HG03097 (cell line): ENCODE measurements around the gene ITGB5.
"Not testable (repeated sequence)": the region's sequence is repeated elsewhere in the genome, so short reads cannot be mapped to it uniquely, and the experiment has no call there.

Experiments used
- ATAC-seq: cut with Tn5 transposase; IDR thresholded peaks from one replicate; pipeline ENCODE4 v1.9.1; 2021; ENCODE audit not compliant: unreplicated experiment, low FRiP score

Gene ITGB5

DNA sequence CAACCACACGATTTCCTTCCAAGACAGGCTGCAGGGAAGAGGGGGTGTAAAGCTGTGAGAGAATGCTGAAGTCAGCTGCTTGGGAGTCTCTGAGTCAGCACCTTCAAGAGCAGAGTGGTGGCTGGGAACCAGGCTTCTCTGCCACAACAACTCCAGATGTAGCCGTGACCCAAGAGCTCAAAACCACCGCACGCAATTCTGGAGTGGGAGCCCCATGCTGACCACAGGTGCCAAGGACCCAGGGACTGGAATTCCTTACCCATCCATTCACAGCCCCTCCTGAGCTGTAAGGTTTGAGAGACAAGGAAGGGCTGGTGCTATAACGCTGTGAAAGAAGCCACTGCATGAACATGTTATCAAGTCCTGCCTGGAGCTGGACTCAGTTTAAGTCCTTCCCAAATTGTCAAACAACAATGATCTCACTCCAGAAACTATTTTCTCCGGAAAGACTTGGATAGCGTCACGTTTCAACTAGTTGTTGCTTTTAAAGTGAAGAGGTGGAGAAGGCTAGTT, 95.5 kb downstream of the ITGB5 start:
- ATAC-seq, result no peak

DNA sequence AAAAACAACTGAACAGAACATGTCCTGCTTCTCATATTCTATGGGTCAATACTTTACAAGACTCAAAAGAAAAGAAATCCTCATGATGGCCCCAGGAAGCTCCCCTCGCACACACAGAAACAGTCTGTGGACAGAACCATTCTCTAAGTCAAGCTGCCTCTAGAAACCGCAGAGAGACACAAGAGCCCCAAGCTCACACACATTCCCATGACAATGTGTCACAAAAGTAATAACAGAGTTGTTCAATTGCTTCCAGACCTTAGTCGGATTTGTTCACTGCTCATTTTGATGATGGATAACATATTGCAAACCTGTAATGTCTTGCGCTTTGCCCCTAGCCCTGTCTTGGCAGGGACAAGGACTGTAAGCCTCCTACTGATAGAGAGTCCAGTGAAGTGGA, 96.0 kb downstream of the ITGB5 start:
- no peak for ATAC-seq

DNA sequence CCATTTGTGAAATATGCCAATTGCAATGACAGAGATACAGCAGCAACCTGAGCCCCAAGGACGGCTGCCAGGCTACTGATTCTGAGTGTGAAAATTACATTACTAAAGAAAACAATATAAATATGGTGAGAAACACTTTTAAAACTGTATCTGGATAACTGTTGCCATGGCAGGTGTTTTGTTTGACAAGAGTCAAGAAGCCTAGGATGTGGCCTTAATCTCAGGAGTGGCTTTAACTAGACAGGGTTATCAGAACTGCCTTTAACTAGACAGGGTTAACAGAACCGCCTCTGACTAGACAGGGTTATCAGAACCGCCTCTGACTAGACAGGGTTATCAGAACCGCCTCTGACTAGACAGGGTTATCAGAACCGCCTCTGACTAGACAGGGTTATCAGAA, 98.1 kb downstream of the ITGB5 start:
- ATAC-seq, result not testable (repeated sequence)

DNA sequence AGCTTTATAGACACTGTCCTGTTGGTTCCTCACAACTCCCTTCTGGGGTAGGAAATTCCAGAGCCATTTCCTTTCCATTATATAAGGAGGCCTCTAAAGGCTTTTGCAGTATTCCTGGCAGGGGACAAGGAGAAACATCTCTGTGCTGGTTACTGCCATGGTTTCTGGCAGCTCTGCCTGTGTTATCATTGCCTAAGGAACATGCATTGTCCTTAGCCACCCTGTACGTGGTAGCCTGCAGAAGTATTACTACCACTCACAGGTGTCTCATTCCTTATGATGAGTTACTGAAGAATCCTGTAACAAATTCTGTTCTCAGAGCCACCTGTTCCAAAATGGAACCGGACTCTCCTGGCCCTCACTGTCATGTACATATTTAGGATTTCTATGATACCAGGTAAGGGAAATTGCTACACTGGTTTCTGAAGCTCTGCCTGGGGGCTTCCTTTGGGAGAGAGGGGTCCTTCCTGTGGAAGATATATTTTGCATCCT, 98.9 kb downstream of the ITGB5 start:
- ATAC-seq, result no peak

DNA sequence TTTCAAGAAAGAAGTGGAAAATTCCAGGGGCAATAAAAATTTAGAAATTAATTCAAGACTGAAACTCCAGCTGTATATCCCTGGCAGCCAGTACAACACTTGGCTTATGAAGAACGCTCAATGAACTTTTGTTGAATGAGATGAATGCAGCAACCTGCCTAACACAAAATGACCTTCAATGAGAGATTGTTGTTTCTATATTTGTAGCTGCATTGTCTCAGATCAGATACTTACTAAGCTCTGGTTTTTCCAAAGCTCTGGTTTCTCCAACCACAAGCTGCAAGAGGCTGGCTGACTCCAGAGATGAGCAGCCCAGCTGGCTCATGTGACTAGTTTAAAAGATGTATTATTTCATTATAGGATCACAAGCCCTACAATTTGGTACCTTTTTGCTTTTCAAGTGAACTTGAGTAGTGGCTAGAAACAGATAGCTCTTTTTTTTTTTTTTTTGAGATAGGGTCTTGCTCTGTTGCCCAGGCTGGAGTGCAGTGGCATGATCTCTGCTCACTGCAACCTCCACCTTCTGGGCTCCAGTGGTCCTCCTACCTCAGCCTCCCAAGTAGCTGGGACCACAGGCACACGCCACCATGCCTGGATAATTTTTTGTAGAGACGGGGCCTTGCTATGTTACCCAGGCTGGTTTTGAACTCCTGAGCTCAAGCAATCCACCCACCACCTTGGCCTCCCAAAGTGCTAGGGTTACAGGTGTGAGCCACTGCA, 99.5 kb downstream of the ITGB5 start:
- no peak for ATAC-seq

DNA sequence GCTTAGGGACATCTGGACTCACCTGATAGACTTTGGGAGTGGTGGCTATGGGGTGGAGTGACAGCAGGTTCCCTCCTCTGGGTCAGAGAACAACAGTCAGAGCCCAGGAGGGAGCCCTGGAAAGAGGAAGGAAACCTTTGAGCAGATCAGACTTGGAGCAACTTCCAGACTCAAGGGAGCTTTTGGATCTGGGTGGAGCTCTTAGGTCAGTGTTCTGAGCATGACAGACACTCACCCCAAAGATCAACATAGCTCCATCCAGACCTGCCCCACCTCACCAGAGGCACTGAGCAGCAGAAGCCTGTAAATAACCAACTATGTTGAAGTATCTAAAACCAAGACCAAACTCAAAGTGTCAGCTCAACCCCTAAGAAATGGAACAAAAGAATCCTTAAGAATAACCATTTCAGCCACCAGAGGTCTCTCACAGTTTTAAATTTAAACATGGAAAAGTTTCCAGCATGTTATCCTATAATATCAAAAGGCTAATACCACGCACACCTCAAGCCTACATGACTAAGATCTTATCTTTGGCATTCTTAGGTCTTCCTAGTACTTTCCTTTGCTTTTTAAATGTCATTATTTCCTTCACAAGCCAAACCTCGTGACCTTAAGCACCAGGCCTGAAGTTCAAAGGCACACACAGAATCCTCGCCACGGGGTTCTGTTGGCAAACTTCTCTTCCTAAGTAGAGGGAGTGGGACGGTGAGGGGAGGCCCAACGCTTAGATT, 100.5 kb downstream of the ITGB5 start:
- ATAC-seq, result no peak

GRCh38 chr3:124785973-124786372, 101.2 kb downstream of the ITGB5 start:
- no peak for ATAC-seq

- ATAC-seq, result peak; percentile 62
Measured at GRCh38 chr3:124784686-124785382, 102.3 kb downstream of the ITGB5 start.

- no peak for ATAC-seq
Measured at GRCh38 chr3:124783696-124784095, 103.5 kb downstream of the ITGB5 start.

DNA sequence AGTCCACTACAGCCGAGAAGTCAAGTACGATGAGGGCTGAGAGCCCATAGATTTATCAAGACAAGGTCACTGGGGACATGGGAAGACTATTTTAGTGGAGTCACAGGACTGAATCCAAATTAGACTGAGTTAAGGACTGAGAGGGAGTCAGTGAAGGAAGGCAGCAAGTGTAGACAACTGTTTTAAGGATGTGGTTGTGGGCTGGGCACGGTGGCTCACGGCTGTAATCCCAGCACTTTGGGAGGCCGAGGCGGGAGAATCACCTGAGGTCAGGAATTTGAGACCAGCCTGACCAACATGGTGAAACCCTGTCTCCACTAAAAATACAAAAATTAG, 104.8 kb downstream of the ITGB5 start:
- ATAC-seq, result not testable (repeated sequence)

- ATAC-seq, result no peak
Measured at GRCh38 chr3:124781476-124782376, 105.4 kb downstream of the ITGB5 start.

DNA sequence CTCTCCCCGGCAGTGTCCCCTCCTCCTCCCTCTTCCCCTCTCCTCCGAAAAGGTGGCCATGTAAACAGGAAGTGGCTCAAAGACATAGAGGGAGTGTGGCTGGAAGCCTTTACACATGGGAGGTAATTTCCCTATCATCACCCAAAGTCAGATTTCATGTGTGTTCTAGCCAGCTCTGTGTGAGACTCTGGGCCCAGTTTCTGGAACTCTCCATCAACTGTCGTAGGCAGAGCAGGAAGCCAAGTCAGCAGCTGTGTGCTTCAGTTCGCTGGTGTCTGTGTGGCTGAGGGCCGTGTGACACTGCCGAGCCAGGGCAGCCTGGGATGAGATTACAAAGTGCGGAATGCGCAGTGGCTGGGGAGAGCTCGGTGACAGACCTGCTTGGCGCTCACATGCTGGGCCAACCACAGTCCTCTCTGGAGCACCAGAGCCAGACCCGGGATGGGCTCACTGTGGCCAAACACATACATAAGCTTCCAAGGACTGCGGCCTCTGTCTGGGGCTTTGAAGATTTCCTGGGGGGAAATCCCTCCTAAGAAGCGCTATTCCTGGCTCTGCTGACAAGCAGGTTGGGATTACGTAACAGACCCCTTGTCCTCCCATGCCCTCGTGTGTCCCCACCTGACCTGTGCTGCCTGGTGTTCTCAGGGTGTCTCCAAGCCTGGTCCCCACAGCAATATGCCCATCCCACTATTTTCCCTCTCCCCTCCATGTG, 106.2 kb downstream of the ITGB5 start:
- ATAC-seq, result no peak

GRCh38 chr3:124780356-124780755, 106.8 kb downstream of the ITGB5 start:
- no peak for ATAC-seq

DNA sequence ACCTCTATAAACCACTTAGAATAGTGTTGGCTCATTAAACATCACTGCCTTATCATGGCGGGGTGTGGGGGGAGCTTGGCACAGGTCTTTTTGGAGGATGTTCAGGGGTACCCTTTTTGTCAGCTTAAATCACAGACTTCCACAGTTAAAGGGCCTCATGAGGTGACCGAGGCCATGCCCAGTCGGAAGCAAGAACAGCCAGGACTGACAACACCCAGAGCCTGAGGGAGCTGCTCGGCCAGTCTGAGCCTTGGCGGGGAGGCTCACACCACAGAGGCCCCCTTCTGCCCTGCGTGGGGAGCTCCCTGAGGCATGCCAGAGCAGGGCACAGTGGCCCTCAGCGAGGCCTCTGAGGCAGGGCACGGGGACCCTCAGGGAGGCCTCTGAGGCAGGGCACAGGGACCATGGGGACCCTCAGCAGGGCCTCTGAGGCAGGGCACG, 107.4 kb downstream of the ITGB5 start:
- no peak for ATAC-seq

- no peak for ATAC-seq
Measured at GRCh38 chr3:124779116-124779515, 108.0 kb downstream of the ITGB5 start.

- ATAC-seq, result no peak
Measured at GRCh38 chr3:124777762-124778470, 109.2 kb downstream of the ITGB5 start.

- no peak for ATAC-seq
Measured at GRCh38 chr3:124776856-124777255, 110.3 kb downstream of the ITGB5 start.

- no peak for ATAC-seq
Measured at GRCh38 chr3:124775877-124776276, 111.3 kb downstream of the ITGB5 start.

DNA sequence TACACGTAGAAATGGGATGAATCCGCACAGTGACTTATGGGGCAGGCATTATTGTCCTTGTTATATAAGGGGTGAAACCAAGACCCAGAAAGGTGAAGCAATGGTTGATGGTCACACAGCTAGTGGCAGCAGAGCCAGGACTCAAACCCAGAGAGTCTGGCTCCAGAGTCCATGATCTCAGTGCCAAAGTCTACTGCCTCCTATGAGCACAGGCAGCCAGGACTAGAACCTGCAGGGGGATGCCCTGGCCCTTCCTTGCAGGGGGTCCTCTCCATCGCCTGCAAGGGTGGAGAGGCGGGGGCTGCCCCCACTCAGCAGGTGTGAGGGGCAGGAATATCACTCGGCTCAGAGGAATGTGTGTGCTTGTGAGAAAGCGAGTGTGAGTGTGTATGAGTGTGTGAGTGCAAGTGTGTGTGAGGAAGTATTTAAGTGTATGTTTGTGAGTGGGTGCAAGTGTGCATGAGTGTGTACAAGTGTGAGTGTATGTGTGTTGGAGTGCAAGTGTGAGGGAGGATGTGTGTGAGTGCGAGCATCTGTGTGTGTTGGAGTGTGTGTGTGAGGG, 112.2 kb downstream of the ITGB5 start:
- no peak for ATAC-seq
